H9 (cell line): Measurements from ENCODE around the gene CRHR1. TPM values are rescaled to one million over a fixed set of nuclear protein-coding genes. Genes with fewer than 3 reads are reported as not detected.

Source experiments
- DNase-seq: peaks from one replicate; pipeline ENCODE4 v3.0.0-alpha.2; 2017
- H2AFZ ChIP-seq: one replicate; pipeline ENCODE4 v1.6.1; 2013; ENCODE audit warnings: mild to moderate bottlenecking, low read length, control low read depth, moderate library complexity
- H2AK5ac ChIP-seq: 2 replicates; pipeline ENCODE4 v1.6.1; 2013; ENCODE audit warnings: low read length, control low read depth, mixed read lengths; ENCODE audit not compliant: insufficient read length
- H2BK120ac ChIP-seq: one replicate; pipeline ENCODE4 v1.6.1; 2013; ENCODE audit warnings: low read depth, mild to moderate bottlenecking, low read length, control low read depth, inconsistent platforms; ENCODE audit not compliant: poor library complexity, severe bottlenecking
- H2BK12ac ChIP-seq: 2 replicates; pipeline ENCODE4 v1.6.1; 2013; ENCODE audit warnings: low read length, control low read depth, mixed read lengths, low read depth; ENCODE audit not compliant: insufficient read length
- H2BK15ac ChIP-seq: 2 replicates; pipeline ENCODE4 v1.6.1; 2013; ENCODE audit warnings: low read depth, low read length, control low read depth
- H2BK20ac ChIP-seq: one replicate; pipeline ENCODE4 v1.6.1; 2013; ENCODE audit warnings: low read depth, mild to moderate bottlenecking, low read length, control low read depth, inconsistent platforms; ENCODE audit not compliant: poor library complexity, severe bottlenecking
- H2BK5ac ChIP-seq: 2 replicates; pipeline ENCODE4 v1.6.1; 2013; ENCODE audit warnings: low read length, control low read depth, mixed read lengths; ENCODE audit not compliant: insufficient read length
- H3K14ac ChIP-seq: 2 replicates; pipeline ENCODE4 v1.6.1; 2013; ENCODE audit warnings: low read length, control low read depth; ENCODE audit not compliant: insufficient read depth
- H3K18ac ChIP-seq: 2 replicates; pipeline ENCODE4 v1.6.1; 2013; ENCODE audit warnings: low read depth, mild to moderate bottlenecking, mixed read lengths, low read length, control low read depth; ENCODE audit not compliant: insufficient read length
- H3K23ac ChIP-seq: 2 replicates; pipeline ENCODE4 v1.6.1; 2013; ENCODE audit warnings: low read length, control low read depth, mixed read lengths, low read depth; ENCODE audit not compliant: insufficient read length
- H3K23me2 ChIP-seq: 2 replicates; pipeline ENCODE4 v1.6.1; 2013; ENCODE audit warnings: low read depth, mild to moderate bottlenecking, mixed read lengths, low read length, control low read depth; ENCODE audit not compliant: insufficient read length, poor library complexity, severe bottlenecking
- H3K27ac ChIP-seq: 2 replicates; pipeline ENCODE4 v1.5.1; 2013; ENCODE audit warnings: low read length, control low read depth, mixed read lengths, low read depth; ENCODE audit not compliant: insufficient read length
- H3K27me3 ChIP-seq: 2 replicates; pipeline ENCODE4 v1.6.1; 2013; ENCODE audit warnings: low read length, control low read depth, inconsistent platforms; ENCODE audit not compliant: insufficient read depth
- H3K4ac ChIP-seq: 2 replicates; pipeline ENCODE4 v1.6.1; 2013; ENCODE audit warnings: low read depth, mild to moderate bottlenecking, control low read depth, inconsistent platforms, low read length, moderate library complexity
- H3K4me1 ChIP-seq: 2 replicates; pipeline ENCODE4 v1.6.1; 2013; ENCODE audit warnings: low read length, control low read depth, inconsistent platforms; ENCODE audit not compliant: insufficient read depth
- H3K4me2 ChIP-seq: 2 replicates; pipeline ENCODE4 v1.6.1; 2013; ENCODE audit warnings: low read length, control low read depth, mixed read lengths; ENCODE audit not compliant: insufficient read length, insufficient read depth
- H3K56ac ChIP-seq: 2 replicates; pipeline ENCODE4 v1.6.1; 2013; ENCODE audit warnings: low read depth, mild to moderate bottlenecking, mixed read lengths, low read length, control low read depth; ENCODE audit not compliant: insufficient read length
- H3K79me1 ChIP-seq: 2 replicates; pipeline ENCODE4 v1.6.1; 2013; ENCODE audit warnings: low read depth, mild to moderate bottlenecking, moderate library complexity, low read length, control low read depth, inconsistent platforms; ENCODE audit not compliant: insufficient read depth, poor library complexity, severe bottlenecking
- H3K79me2 ChIP-seq: 2 replicates; pipeline ENCODE4 v1.6.1; 2013; ENCODE audit warnings: low read length, control low read depth, inconsistent platforms; ENCODE audit not compliant: insufficient read depth
- H3K9ac ChIP-seq: 2 replicates; pipeline ENCODE4 v1.6.1; 2013; ENCODE audit warnings: low read length, control low read depth, mixed read lengths; ENCODE audit not compliant: insufficient read length; ENCODE audit errors: extremely low read depth
- H3K9me3 ChIP-seq: one replicate; pipeline ENCODE4 v1.6.1; 2013; ENCODE audit warnings: low read depth, low read length, inconsistent platforms; ENCODE audit not compliant: control insufficient read depth
- H3T11ph ChIP-seq: one replicate; pipeline ENCODE4 v1.6.1; 2013; ENCODE audit warnings: mild to moderate bottlenecking, low read length, control low read depth, inconsistent platforms
- H4K20me1 ChIP-seq: one replicate; pipeline ENCODE4 v1.6.1; 2013; ENCODE audit not compliant: control insufficient read depth, insufficient read length, insufficient read depth
- H4K5ac ChIP-seq: 2 replicates; pipeline ENCODE4 v1.6.1; 2013; ENCODE audit warnings: low read depth, mild to moderate bottlenecking, mixed read lengths, low read length, control low read depth; ENCODE audit not compliant: insufficient read length
- H4K8ac ChIP-seq: replicated peaks from 2 replicates; pipeline ENCODE4 v1.6.1; 2013; ENCODE audit warnings: low read length, control low read depth, mixed read lengths, low read depth; ENCODE audit not compliant: insufficient read length
- H4K91ac ChIP-seq: 2 replicates; pipeline ENCODE4 v1.6.1; 2013; ENCODE audit warnings: low read depth, mild to moderate bottlenecking, moderate library complexity, mixed read lengths, low read length, control low read depth; ENCODE audit not compliant: insufficient read length
- H3K27ac Mint-ChIP-seq, 3 experiments: 2 replicates in 2 of 3; 3 replicates in 1 of 3; pipeline ENCODE4 v1.8.0; 2020 to 2021; ENCODE audit warnings: mixed read lengths in 3 of 3, mild to moderate bottlenecking in 1 of 3, moderate library complexity in 1 of 3
- H3K27me3 Mint-ChIP-seq: 2 replicates; pipeline ENCODE4 v1.8.0; 2021; ENCODE audit warnings: low read depth, mild to moderate bottlenecking, moderate library complexity, mixed read lengths
- H3K36me3 Mint-ChIP-seq, 3 experiments: 2 replicates in 2 of 3; 3 replicates in 1 of 3; pipeline ENCODE4 v1.8.0; 2020 to 2021; ENCODE audit warnings: low read depth in 3 of 3, mixed read lengths in 3 of 3; ENCODE audit not compliant: insufficient read depth in 1 of 3
- H3K4me1 Mint-ChIP-seq, 2 experiments: 2 replicates each; pipeline ENCODE4 v1.8.0; 2020; ENCODE audit warnings: mixed read lengths in 2 of 2
- H3K4me3 Mint-ChIP-seq, 2 experiments: 2 replicates in 1 of 2; 3 replicates in 1 of 2; pipeline ENCODE4 v1.8.0; 2020 to 2021; ENCODE audit warnings: mild to moderate bottlenecking in 2 of 2, mixed read lengths in 2 of 2, moderate library complexity in 1 of 2
- H3K9me3 Mint-ChIP-seq, 2 experiments: 2 replicates in 1 of 2; 3 replicates in 1 of 2; pipeline ENCODE4 v1.8.0; 2020; ENCODE audit warnings: mild to moderate bottlenecking in 2 of 2, mixed read lengths in 2 of 2, moderate library complexity in 1 of 2
- CTCF ChIP-seq: fragments of 200-600 bp; sonication (generic); conservative IDR thresholded peaks from 3 replicates; pipeline ENCODE4 v1.8.0; 2021; ENCODE audit warnings: antibody characterized with exemption, mild to moderate bottlenecking
- WGBS: extraction: QIAGEN DNeasy Blood & Tissue Kit; methylation state at CpG from one replicate; pipeline ENCODE4 v1.1.7; 2013; ENCODE audit warnings: missing lambda C conversion rate, low lambda C conversion rate, mixed read lengths; ENCODE audit not compliant: insufficient read length; ENCODE audit errors: extremely low coverage; 5-methylcytosine and 5-hydroxymethylcytosine counted together
- total RNA-seq: library from RNA; stranded (reverse); gene quantifications from 2 replicates; pipeline ENCODE4 v1.2.1, GENCODE V29; 2021

CRHR1 gene
- total RNA-seq, 1 experiment from 2014 or later: 0.52 TPM

GRCh38 chr17:45775148-45775547 is 9.0 kb upstream of the CRHR1 start:
- Histone ChIP-seq H2BK5ac (no peak overlapping the region), H3K18ac (no peak overlapping the region), H3K14ac (no peak overlapping the region), H3K9ac (no peak overlapping the region), H4K91ac (no peak overlapping the region), H3K23ac (no peak overlapping the region), H2BK15ac (no peak overlapping the region), H2BK12ac (no peak overlapping the region), H3K79me1 (no peaks in the 10 kb centered on the region), H3K4me2 (no peak overlapping the region), H3K27ac (no peak overlapping the region), H3K9me3 (no peaks in the 10 kb centered on the region), H2BK20ac (no peak overlapping the region), H3T11ph (no peak overlapping the region), H3K4me1 (peaks cover 6% of the 10 kb centered on the region; the same call in 1 of the 2 replicates), H4K8ac (no peak overlapping the region), H4K5ac (no peak overlapping the region), H3K4ac (no peak overlapping the region), H3K79me2 (no peaks in the 10 kb centered on the region), H2AFZ (no peak overlapping the region), H3K27me3 (no peaks in the 10 kb centered on the region), H4K20me1 (no peaks in the 10 kb centered on the region), H2BK120ac (no peak overlapping the region), H3K56ac (no peak overlapping the region), H3K23me2 (no peaks in the 10 kb centered on the region), H2AK5ac (no peak overlapping the region)
- Mint-ChIP-seq H3K27ac (no peak overlapping the region), H3K4me3 (no peak overlapping the region), H3K27me3 (peaks cover 58% of the 10 kb centered on the region), H3K9me3 (peaks cover 0 to 4% of the 10 kb centered on the region in 2 experiments; a peak in 1 of 5 replicates), H3K36me3 (peaks cover 0 to 2% (median 0%) of the 10 kb centered on the region in 3 experiments; a peak in 3 of 7 replicates), H3K4me1 (peaks cover 21 to 40% of the 10 kb centered on the region in 2 experiments)
- no peak for TF ChIP-seq CTCF
- no peak for DNase-seq
- no CpG with 5 or more reads among the region's 5 CpGs for WGBS
